Fibroblast of skin of right quadriceps (primary cell): ENCODE results near the gene VANGL2.
"Not testable (repeated sequence)": the region's sequence is repeated elsewhere in the genome, so short reads cannot be mapped to it uniquely, and the experiment has no call there.

ENCODE experiments used
- DNase-seq: peaks from one replicate; pipeline ENCODE4 v3.0.0-alpha.2; 2013

Gene VANGL2

DNA sequence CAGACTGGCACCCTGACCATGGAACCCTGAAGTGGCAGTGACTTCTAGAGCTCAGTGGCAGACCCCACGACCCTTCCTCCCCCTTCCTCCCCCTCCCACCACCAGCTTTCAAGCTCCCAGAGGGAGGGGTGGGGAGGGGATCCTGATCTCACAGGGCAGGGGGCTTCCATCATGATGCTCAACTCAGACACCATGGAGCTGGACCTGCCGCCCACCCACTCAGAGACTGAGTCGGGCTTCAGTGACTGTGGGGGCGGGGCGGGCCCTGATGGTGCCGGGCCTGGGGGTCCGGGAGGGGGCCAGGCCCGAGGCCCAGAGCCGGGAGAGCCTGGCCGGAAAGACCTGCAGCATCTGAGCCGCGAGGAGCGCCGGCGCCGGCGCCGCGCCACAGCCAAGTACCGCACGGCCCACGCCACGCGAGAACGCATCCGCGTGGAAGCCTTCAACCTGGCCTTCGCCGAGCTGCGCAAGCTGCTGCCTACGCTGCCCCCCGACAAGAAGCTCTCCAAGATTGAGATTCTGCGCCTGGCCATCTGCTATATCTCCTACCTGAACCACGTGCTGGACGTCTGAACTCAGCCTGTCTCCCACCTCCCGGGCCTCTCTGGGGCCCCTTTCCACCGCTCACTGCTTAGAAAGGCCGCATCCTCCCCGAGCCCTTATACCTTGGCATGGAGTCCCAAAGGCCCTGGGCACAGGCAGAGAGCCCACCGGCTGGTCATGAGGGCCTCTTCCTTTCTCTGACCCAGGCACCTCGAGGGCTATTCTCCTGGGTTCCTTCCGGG, 29.6 kb upstream of the VANGL2 start:
- DNase-seq = no peak

DNA sequence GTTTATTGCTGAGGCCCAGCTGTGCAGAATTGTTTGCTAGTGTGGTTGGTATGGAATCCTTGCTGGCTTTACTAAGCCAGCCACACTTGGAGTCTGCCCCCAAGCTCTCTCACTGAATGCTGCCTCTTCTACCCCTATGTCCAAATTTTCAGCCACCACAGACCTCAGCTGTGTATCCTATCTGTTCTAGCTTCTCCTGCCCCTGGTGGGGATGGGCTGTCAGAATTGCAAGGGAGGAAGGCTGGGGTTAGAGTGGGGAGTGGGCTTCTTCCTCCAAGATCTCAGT, 29.1 kb upstream of the VANGL2 start:
- DNase-seq = no peak

DNA sequence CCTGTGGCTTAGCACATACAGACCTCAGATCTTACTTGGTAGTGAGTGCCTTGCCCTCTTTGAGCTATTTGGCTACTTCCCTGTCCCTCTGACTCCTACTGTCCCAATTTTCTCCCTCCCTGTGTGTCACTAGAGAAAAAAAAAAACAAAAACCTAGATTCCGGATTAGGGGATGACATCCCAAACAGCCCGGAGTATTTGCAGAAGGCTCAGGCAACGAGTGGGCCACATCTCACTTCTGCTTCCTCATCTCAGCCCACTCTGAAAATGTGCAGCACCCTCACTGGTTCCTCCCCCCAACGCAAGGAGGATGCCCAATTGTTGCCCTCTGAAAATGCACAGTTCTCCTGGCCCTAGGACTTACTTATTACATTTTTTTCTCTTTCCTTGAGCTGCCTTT, 28.6 kb upstream of the VANGL2 start:
- DNase-seq = no peak

DNA sequence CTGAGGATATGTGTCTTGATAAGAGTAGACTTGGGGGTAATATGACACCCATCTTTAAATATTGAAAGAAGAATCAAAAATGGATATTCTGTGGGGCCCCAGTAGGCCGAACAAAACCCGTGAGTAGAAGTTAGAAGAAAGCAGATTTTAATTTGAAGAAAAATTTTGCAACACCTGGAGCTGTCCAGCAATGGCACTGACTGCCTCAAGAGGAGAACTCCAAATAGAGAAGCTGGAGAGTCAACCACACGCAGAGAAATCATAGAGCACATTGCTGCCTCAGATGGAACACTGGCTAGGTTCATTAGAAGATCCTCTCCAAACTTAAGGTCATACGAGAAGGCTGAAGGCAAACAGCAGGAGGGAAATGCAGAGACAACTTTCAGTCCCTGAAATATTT, 26.7 kb upstream of the VANGL2 start:
- DNase-seq = no peak

DNA sequence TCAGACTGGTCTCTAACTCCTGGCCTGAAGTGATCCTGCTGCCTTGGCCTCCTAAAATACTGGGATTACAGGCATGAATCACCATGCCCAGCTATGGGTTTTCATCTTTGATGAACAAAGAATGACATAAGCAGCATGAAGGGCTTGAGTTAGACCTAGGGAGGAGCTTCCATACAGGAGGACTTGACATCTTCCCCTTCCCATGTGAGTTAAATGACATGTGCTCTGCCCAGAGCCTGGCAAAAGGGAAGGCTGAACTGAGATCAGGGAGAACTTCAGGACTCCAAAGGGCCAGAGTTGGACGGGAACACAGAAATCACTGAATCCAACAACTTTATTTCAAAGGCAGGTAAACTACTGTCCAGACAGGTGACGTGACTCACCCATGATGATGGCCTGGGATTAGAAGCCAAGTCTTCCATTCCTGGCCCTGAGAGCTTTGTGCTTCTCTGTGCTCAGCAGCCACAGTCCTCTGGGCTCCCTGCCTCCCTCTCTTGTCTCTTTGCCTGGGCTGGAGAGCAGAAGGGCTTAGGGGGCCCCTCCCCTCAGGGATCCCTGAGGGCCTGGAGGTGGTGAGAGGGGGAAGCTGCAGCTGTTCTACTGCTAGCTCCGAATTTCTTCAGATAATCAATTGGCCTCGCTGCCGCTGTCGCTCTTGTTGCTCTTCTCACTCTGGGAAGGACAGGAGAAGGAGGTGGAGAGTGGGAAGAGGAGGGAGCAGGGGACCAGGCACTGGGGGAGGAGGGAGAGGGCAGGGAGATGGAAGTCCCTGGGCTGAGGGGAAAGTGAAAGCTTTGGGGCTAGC, 25.9 kb upstream of the VANGL2 start:
- no peak for DNase-seq

DNA sequence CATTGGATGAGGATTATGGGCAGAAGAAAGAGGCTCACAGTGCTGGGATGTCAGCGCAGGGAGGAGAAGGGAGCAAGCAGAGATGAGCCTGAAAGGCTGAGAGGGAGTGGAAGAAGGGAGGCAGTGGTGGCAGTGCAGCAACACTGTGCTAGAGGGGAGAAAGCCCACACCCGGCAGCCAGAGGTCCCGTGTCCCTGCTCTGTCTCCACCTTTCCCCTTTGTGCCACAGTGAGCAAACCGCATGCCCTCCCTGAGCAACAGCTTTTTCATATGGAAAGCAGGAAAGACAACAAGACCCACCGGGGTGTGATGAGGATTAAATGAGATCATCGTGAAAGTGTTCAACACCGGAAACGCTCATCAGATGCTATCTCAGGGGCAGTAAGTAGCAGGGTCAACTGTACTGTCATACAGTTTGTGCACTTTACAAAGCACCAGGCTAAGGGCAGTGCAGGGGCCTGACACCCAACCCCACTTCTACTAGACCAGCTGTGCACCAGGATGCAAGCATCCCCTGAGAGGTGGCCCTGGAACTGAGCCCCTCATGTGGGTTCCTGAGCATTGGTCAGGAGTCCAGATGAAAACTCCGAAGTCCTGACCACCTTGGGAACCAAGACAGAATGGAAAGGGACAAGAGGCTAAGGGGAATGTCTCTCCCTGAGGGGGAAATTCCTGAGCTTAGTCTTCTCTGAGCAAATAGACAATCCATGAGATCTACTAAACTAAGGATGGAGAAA, 24.4 kb upstream of the VANGL2 start:
- DNase-seq = peak; percentile 51

DNA sequence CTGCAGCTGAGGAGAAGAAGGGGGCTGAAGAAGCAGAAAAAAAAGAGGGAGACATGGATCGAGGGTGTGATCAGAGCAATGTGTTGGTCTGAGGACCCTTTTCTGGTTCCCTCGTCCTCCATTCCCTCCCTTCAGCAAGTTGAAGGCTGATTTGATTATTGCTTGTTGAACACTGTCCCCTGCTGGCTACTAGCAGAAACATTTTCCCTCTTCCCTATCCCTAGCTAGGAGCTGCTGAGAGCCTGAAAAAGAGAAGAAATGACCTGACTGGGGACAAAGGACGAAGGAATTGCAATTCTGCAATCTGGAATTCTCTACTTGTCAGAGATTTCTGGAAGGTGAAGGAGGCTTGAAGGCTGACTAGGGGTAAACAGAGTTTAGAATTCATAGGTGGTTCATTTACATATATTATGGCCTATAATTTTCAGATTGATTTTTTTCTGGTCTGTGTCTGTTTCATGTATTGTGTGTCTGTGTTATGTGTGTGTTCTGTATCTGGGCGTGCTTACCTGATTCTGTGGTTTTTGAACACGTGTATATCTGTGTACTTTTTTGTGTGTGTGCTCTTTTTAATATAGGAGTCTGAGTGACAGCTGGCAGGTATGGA, 23.7 kb upstream of the VANGL2 start:
- peak; percentile 67 for DNase-seq

DNA sequence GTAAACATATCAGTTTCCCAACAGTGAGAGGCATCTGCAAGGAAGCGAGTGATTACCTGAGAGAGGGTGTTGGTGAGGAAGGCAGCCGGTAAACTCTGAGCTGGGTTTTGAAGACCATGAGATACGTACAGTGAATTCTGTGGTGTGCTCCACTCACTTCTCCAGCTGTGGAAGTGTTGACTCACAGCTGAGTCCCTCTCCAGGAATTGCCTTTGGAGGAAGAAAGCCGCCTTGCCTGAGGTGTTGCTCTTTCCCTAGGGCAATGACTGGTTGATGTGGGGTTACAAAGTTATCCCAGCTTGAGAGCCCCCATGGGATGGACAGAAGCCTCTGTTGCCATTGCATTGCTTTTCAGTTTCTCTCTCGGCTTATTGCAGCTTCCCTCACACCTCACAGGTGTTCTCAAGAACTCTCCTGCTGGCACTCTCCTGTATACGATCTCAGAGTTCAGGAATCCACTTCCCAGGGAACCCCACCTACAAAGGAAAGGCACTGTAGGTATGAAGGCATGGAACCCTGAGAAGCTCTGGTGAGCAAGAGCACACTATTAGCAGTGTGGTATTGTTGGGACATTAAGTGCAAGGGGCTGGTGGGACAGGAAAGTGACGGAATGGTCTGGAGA, 22.7 kb upstream of the VANGL2 start:
- peak; percentile 71 for DNase-seq

DNA sequence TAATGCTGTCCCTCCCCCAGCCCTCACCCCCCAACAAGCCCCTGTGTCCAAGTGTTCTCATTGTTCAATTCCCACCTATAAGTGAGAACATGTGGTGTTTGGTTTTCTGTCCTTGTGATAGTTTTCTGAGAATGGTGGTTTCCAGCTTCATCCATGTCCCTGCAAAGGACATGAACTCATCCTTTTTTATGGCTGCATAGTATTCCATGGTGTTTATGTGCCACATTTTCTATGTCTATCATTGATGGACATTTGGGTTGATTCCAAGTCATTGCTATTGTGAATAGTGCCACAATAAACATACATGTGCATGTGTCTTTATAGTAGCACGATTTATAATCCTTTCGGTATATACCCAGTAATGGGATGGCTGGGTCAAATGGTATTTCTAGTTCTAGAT, 15.6 kb upstream of the VANGL2 start:
- not testable (repeated sequence) for DNase-seq

DNA sequence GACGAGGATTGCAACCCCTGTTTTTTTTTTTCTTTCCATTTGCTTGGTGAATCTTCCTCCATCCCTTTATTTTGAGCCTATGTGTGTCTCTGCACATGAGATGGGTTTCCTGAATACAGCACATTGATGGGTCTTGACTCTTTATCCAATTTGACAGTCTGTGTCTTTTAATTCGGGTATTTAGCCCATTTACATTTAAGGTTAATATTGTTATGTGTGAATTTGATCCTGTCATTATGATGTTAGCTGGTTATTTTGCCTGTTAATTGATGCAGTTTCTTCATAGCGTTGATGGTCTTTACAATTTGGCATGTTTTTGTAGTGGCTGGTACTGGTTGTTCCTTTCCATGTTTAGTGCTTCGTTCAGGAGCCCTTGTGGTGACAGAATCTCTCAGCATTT, 12.0 kb upstream of the VANGL2 start:
- not testable (repeated sequence) for DNase-seq

DNA sequence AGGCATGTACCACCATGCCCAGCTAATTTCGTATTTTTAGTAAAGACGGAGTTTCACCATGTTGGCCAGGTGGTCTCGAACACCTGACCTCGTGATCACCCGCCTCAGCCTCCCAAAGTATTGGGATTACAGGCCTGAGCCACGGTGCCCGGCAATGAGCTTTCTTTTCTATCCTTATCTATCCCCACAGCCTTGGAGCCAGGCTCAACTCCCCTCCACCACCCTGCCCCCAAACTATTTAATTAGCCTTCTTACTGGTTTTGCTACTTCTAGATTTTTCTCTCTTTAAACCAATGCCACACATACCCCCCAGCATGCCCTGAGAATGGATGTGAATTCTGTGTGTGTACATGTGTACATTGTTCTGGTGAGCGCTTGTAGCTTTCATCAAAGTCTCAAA, 5.7 kb upstream of the VANGL2 start:
- no peak for DNase-seq

DNA sequence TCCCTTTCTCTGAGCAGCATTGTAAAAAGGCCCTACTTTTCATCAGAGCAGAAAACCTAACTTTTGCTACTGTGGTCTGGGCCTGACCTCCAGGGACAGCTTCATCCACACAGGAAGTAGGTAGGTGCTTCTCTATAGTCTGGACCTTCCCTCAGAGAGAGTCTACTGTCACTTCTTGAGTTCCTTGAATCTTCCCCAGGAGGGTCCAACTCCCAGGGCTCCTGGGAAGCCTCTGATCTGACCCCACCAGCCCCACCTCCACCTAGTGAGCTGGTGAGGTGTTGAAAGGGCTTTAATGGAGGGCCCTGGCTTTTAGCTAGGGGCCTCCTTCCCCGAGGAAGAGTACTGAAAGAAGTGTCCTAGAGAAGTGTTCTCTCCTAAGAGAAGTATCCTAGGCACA, 2.7 kb upstream of the VANGL2 start:
- no peak for DNase-seq

DNA sequence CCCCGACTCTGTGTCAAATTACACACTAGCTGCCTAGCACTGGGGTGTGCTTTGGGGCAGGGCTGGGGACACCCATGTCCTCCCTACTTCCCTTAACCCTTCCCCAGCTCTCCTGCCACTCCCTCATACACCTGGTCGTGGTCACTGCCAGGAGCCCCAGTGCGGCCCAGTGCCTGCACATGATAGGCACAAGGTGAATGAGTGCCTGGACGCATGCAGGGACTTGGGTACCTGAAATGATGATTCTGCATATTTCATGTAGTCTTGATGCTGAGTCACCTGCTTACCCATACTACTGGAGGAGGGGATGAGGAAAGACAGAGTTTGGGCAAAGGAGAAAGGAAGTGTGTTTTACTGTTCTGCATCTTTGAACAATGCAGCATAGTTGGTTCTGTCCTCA, 1.5 kb upstream of the VANGL2 start:
- DNase-seq = no peak

DNA sequence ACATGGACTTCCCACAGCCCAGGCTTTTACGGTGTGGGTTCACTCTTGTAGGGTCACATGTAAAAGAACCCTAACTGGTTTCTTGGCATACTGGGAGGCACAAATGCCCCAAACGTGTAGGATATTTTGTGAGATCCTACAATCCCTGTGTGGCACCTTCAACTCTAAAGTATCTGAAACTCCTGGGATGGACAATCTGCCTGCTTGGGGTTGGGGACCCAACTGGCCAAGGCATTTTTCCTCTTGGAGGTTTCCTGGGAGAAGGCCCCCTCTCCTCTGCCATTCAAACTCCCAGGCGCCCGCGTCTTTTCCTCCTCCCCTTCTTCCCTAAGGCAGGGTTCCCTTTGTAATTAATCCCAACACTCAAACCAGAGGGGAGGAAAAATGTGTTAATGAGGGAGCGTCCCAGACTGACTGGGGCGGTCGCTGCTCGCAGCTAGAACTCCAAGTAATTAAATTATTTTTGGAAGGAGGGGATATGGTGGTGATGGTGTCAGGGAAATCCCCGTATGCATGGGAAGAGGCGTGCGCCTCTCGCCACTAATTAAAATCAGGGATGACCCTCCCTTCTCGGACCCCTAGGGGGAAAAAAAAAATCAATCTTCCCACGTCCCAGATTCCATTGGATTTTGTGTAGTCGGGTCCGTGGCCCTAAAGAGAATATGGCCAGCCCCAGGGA, 681 bp upstream of the VANGL2 start:
- no peak for DNase-seq

DNA sequence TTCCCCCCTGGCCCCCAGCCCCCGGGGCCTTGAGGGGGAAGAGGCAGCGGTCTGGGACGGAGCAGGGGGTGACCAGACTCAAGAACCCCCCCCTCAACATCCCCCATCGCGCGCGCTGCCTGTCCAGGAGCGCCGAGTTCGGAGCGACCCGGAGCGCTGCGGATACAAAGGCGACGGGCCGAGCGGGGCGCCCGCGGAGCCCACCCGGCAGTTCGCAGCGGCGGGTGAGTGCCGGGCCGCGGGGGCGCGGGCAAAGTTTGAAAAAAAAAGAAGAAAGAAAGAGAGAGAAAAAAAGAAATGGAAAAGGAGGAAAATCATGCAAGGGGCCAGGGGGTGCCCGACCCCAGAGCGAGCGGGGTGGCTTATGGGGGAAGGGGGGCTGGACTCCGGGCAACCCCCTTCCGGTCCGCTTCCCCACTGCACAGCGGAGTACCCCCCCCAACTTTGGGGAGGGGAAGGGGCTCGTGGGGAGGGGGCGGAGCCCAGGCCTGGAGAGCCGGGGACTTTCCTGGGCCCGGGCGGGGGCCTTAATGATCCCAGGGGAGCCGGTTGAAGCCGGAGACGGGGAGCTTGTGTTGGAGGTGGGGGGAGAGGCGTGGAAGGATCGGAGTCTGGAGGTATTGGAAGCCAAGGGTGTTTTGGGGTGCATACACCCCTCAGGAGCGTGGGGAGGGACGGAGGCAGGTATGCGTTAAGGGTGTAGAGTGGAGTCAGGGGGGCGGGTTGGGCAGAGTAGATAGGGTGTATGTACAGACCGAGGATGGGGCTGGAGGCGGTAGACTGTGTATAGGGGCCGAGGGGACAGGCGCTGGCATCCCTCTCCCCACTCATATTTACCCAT, 502 bp downstream of the VANGL2 start:
- DNase-seq = no peak

DNA sequence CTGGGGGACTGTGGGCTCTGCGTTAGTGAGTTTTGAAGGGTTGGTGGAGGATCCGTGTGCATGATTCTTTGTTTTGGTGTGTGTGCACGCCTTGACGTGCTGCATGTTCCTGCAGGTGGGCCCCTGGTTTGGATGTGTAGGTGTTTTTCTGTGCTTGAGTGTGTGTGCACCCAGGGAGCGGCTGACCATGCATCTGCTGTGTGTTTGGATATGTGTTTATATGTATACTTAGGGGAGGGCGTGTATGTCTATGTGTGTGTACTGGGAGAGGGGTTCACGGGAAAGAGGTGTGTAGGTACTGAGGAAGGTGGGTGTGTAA, 1.1 kb downstream of the VANGL2 start:
- no peak for DNase-seq

DNA sequence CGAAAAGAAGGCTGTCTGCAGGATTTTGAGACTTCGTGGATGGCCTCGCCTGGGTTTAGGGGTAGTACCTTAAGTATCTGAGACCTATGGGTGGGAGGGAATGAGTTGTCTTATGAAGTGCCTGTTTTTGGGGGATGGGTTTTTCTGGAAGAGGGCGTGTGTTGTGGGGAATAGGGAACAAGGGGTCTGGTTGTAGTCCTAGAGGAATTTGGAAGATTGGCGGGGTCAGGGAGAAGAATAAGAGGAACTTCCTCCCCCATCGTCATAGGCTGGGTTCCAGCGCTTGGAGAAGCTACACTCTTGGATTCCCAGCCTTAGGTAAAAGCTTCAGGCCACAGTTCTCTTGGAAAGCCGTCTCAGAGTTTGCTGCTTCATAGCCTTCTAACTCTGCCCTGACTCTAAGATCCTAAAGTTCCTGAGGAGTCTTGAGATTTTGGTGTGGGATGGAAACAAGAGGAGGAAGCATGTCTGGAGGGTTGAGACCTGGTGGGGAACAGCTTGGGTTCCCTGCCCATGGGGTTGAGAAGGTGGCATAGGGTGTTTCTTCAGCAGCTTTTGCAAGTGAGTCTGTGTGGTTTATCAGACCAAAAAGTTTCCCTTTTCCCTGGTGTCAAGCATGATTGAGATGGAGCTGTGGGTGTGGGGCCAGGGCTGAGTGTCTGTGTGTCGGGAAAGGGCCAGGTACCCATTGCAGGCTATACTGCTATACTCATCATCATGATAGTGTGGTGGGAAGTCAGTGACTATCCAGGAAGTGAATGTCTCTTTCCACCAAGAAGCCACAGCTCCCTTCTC, 1.8 kb downstream of the VANGL2 start:
- no peak for DNase-seq

DNA sequence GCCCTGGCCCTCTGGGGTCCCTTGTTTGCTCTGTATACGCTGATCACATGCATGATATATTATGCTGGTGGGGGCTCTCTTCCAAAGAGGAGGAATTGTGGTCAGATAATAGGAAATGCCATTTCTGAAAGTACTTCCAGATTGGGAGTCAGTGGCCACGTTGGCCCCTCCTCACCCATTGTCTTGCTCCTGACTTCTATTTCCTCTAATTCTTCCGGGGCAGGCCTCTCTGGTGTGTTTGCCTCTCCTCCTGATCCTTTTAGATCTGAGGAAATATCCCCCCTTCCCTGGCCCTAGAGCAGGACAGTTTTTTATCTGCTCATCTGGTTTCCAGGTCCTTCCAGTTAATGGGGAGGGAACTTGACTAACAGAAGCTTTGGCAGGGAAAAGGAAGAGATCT, 2.9 kb downstream of the VANGL2 start:
- DNase-seq = no peak

DNA sequence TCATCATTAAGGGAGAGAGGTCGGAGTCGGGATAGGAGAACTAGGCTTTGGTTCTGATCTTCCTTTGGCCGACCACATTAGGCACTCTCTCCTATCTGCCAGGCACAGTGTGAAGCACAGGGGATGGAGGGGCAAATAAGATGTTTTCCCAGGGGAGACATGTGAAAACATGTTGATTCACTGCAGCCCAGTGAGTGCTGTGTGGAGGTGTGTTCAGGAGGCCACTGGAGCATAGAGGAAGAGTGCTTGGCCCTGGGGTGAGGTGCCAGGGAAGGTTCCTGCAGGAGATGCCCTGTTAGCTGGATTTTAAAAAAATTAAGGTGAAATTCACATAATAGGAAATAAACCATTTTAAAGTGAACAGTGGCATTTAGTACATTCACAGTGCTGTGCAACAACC, 3.7 kb downstream of the VANGL2 start:
- no peak for DNase-seq

DNA sequence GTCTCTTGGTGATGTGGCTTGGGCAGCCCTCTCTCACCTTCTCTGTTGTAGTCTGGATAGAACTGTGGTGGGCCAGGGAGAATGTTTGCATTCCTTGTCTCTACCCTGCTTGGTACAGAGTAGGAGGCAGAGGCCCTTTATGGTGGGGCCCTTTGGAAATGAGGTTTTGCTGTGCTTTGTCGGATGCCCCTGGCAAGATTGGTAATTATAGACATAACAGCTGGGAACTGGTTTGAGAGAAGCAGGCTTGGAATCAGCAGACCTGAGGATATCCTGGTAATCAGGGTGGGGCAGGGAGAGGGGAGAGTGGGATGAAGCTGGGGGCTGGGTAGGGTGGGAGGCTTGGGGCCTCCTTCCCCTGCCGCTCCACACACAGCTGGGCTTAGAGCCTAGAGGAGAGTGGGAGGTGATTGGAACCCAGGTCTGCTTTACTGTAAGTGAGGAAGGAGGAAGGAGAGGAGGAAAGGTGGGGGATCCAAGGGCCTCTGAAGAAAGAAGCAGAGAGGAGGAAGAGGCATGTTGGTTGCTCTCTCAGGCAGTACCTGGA, 5.0 kb downstream of the VANGL2 start:
- DNase-seq = no peak
